Liver (tissue), 9 donors: ENCODE measurements around the gene BSDC1. TPM values are rescaled to one million over a fixed set of nuclear protein-coding genes. Genes with fewer than 3 reads are reported as not detected.
"Not testable (repeated sequence)": the region's sequence is repeated elsewhere in the genome, so short reads cannot be mapped to it uniquely, and the experiment has no call there.

Experiments used
- DNase-seq: peaks from one replicate; pipeline ENCODE4 v3.0.0-alpha.2; 2017; ENCODE audit warnings: low spot score
- H3K27ac ChIP-seq, 2 donors: one replicate each; pipeline ENCODE4 v1.7.0; 2013; ENCODE audit warnings: inconsistent platforms in 2 of 2, low read length in 2 of 2, control low read depth in 1 of 2, low read depth in 1 of 2, mild to moderate bottlenecking in 1 of 2
- H3K27me3 ChIP-seq, 4 donors: one replicate each; pipeline versions ENCODE4 v1.6.1 to v1.7.0; 2013; ENCODE audit warnings: low read length in 3 of 4, inconsistent platforms in 1 of 4, mild to moderate bottlenecking in 1 of 4, moderate library complexity in 1 of 4; ENCODE audit not compliant: control insufficient read depth in 4 of 4, insufficient read depth in 4 of 4
- H3K36me3 ChIP-seq, 4 donors: one replicate each; pipeline versions ENCODE4 v1.6.1 to v1.7.0; 2013; ENCODE audit warnings: low read length in 3 of 4, mild to moderate bottlenecking in 3 of 4, low read depth in 1 of 4, moderate library complexity in 1 of 4; ENCODE audit not compliant: control insufficient read depth in 4 of 4, insufficient read depth in 3 of 4
- H3K4me1 ChIP-seq, 4 donors: one replicate each; pipeline versions ENCODE4 v1.6.1 to v1.7.0; 2013; ENCODE audit warnings: low read length in 3 of 4, mild to moderate bottlenecking in 3 of 4, moderate library complexity in 1 of 4; ENCODE audit not compliant: control insufficient read depth in 4 of 4, insufficient read depth in 4 of 4
- H3K4me3 ChIP-seq, 3 donors: one replicate each; pipeline versions ENCODE4 v1.6.1 to v1.7.0; 2013; ENCODE audit warnings: low read length in 3 of 3, control low read depth in 1 of 3, low read depth in 1 of 3, mild to moderate bottlenecking in 1 of 3
- H3K9ac ChIP-seq, 2 donors: one replicate each; pipeline ENCODE4 v1.7.0; 2013; ENCODE audit warnings: low read length in 2 of 2, mild to moderate bottlenecking in 2 of 2, moderate library complexity in 2 of 2, control low read depth in 1 of 2, low read depth in 1 of 2
- H3K9me3 ChIP-seq, 4 donors: one replicate each; pipeline versions ENCODE4 v1.6.1 to v1.7.0; 2013; ENCODE audit warnings: low read length in 3 of 4; ENCODE audit not compliant: control insufficient read depth in 4 of 4
- EGR1 ChIP-seq, 2 donors: IDR thresholded peaks; 2 replicates each; pipeline ENCODE4 v1.6.1; 2016 to 2018; ENCODE audit warnings: antibody characterized with exemption in 2 of 2, low read depth in 2 of 2
- FOXA1 ChIP-seq: IDR thresholded peaks from 2 replicates; pipeline ENCODE4 v1.6.1; 2016; ENCODE audit warnings: antibody characterized with exemption
- FOXA2 ChIP-seq: IDR thresholded peaks from 2 replicates; pipeline ENCODE4 v1.6.1; 2016; ENCODE audit warnings: antibody characterized with exemption
- GABPA ChIP-seq, 2 donors: IDR thresholded peaks in 1 of 2; conservative IDR thresholded peaks in 1 of 2; 2 replicates each; pipeline ENCODE4 v1.6.1; 2016; ENCODE audit warnings: antibody characterized with exemption in 2 of 2, mild to moderate bottlenecking in 1 of 2, moderate library complexity in 1 of 2
- HNF4A ChIP-seq, 2 donors: conservative IDR thresholded peaks; 2 replicates each; pipeline ENCODE4 v1.6.1; 2016; ENCODE audit warnings: antibody characterized with exemption in 2 of 2, mild to moderate bottlenecking in 2 of 2
- HNF4G ChIP-seq: IDR thresholded peaks from 2 replicates; pipeline ENCODE4 v1.6.1; 2016; ENCODE audit warnings: antibody characterized with exemption
- JUND ChIP-seq, 2 donors: IDR thresholded peaks; 2 replicates each; pipeline ENCODE4 v1.6.1; 2016; ENCODE audit warnings: antibody characterized with exemption in 2 of 2
- NR2F2 ChIP-seq: IDR thresholded peaks from 2 replicates; pipeline ENCODE4 v1.6.1; 2016; ENCODE audit warnings: antibody characterized with exemption
- RAD21 ChIP-seq, 2 donors: IDR thresholded peaks; 2 replicates each; pipeline ENCODE4 v1.6.1; 2016; ENCODE audit warnings: antibody characterized with exemption in 2 of 2, mild to moderate bottlenecking in 2 of 2
- RXRA ChIP-seq, 2 donors: IDR thresholded peaks; 2 replicates each; pipeline ENCODE4 v1.6.1; 2017 to 2018; ENCODE audit warnings: antibody characterized with exemption in 2 of 2, mild to moderate bottlenecking in 1 of 2
- SP1 ChIP-seq: IDR thresholded peaks from 2 replicates; pipeline ENCODE4 v1.6.1; 2018; ENCODE audit warnings: antibody characterized with exemption, mild to moderate bottlenecking
- TAF1 ChIP-seq: conservative IDR thresholded peaks from 2 replicates; pipeline ENCODE4 v1.6.1; 2016; ENCODE audit warnings: antibody characterized with exemption, mild to moderate bottlenecking
- YY1 ChIP-seq: IDR thresholded peaks from 2 replicates; pipeline ENCODE4 v1.6.1; 2016; ENCODE audit warnings: antibody characterized with exemption, mild to moderate bottlenecking
- WGBS: extraction: QIAGEN DNeasy Blood & Tissue Kit; methylation state at CpG from one replicate; pipeline ENCODE4 v1.1.7; 2013; 5-methylcytosine and 5-hydroxymethylcytosine counted together
- polyA plus RNA-seq, 2 donors: library from polyadenylated mRNA; stranded (reverse) in 1 of 2; unstranded in 1 of 2; fragments of 200-250 nt in 1 of 2; fragments of >200 nt in 1 of 2; fragmentation: Nextera tagmentation in 1 of 2; extraction: Ambion mirVana in 1 of 2; gene quantifications; one replicate each; pipeline versions ENCODE4 v1.2.1 to v1.2.3, GENCODE V29; 2013 to 2015
- total RNA-seq, 2 donors: library from RNA; depleted of rRNA; stranded (reverse); fragments of >200 nt; gene quantifications; one replicate each; pipeline ENCODE4 v1.2.3, GENCODE V29; 2014
- TF ChIP-seq, protein P1 (sequence below): IDR thresholded peaks from 2 replicates; pipeline ENCODE4 v1.6.1; 2016; ENCODE audit warnings: antibody characterized with exemption
- TF ChIP-seq, protein P2 (sequence below): IDR thresholded peaks from 2 replicates; pipeline ENCODE4 v1.6.1; 2016; ENCODE audit warnings: antibody characterized with exemption
- TF ChIP-seq, protein P3 (sequence below): IDR thresholded peaks from 2 replicates; pipeline ENCODE4 v1.6.1; 2016; ENCODE audit warnings: antibody characterized with exemption, mild to moderate bottlenecking
- TF ChIP-seq, protein P4 (sequence below): fragments of 150-350 bp; IDR thresholded peaks from 2 replicates; pipeline ENCODE4 v1.5.1; 2017; ENCODE audit warnings: improper control_type of control experiment, low read depth, low read length; ENCODE audit not compliant: missing input control
- donor health status: healthy.
- donor health status: healthy.
- donor health status: healthy.
- donor health status: healthy.
- donor health status: healthy.

BSDC1 gene
- total and polyA plus RNA-seq, 4 donors = 40.0 to 65.9 (median 52.0) TPM

DNA sequence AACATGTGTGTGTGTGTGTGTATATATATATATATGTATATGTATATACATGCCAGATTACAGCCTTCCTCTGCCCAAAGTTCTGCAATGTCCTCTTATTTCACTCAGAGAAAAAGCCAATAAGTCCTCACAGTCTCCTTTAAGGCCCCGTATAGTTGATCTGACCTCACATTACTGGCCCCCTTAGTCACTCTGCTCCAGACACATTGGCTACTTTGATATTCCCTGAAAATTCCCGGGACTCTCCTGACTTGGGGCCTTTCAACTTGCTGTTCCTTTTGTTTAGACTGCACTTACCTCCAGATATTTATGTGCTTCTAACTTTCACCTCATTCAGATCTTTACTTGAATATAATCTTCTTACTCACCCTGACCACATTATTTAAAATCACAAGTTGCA lies 4.2 kb upstream of the BSDC1 start:
- H3K9me3 ChIP-seq = no peaks in the 10 kb centered on the region
- H3K4me1 ChIP-seq = peaks cover 2 to 10% (median 3%) of the 10 kb centered on the region in 4 donors
- H3K4me3 ChIP-seq = no peak overlapping the region
- H3K27ac ChIP-seq = no peak overlapping the region
- peaks cover 0 to 1% (median 0%) of the 10 kb centered on the region in 4 donors for H3K36me3 ChIP-seq
- TF ChIP-seq GABPA (IDR thresholded peaks at IDR 0.05 in 1 of 2, conservative IDR thresholded peaks at IDR 0.05 in 1 of 2) (no peak), RXRA (IDR thresholded peaks at IDR 0.05) (no peak), HNF4G (no peak), JUND (IDR thresholded peaks at IDR 0.05) (no peak), RAD21 (IDR thresholded peaks at IDR 0.05) (no peak)
- TF ChIP-seq, protein P1, sequence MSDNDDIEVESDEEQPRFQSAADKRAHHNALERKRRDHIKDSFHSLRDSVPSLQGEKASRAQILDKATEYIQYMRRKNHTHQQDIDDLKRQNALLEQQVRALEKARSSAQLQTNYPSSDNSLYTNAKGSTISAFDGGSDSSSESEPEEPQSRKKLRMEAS = no peak
- H3K27me3 ChIP-seq = no peaks in the 10 kb centered on the region
- 84% methylated on average over 2 of the region's 2 CpGs for WGBS
- no peak overlapping the region for H3K9ac ChIP-seq
- DNase-seq = no peak

DNA sequence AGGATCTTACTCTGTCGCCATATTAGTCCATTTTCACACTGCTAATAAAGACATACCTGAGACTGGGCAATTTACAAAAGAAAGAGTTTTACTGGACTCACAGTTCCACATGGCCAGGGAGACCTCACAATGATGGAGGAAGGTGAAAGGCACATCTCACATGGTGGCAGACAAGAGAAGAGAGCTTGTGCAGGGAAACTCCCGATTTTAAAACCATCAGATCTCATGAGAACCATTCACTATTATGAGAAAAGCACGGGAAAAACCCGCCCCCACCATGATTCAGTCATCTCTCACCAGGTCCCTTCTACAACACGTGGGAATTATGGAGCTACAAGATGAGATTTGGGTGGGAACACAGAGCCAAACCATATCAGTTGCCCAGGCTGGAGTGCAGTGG lies 2.3 kb upstream of the BSDC1 start:
- H3K9me3 ChIP-seq, H3K9ac ChIP-seq, H3K27ac ChIP-seq, DNase-seq, H3K4me3 ChIP-seq, H3K36me3 ChIP-seq, H3K27me3 ChIP-seq: not testable (repeated sequence)
- WGBS = 96% methylated on average over 5 of the region's 5 CpGs
- H3K4me1 ChIP-seq = peaks cover 5 to 22% (median 15%) of the 10 kb centered on the region in 4 donors

DNA sequence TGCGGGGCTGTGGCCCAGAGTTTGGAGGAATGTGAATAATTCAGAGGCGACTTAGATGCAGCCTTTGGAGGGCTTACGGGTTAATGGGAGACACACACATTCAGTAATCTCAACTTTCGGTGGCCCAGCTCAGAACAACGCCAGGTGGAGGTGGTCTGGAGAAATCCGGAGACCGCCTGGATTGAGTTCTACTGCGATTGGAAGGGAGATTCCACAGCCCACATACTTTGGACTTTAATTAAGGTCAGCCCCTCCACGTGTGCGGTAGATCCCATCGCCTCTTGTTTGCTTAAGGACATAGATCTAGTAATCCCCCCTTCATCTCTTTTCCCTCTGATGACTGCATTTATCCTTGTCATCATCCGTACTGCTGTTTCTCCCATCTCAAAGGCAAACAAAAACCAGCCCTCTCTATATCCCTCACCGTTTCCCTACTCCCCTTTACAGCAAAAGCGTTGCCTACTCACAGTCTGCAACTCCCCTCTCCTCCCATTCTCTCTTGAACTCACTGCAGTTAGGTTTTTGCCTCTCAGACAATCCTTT lies 720 bp upstream of the BSDC1 start:
- no peak for DNase-seq
- H3K27me3 ChIP-seq = no peaks in the 10 kb centered on the region
- H3K4me1 ChIP-seq = peaks cover 3 to 22% (median 17%) of the 10 kb centered on the region in 4 donors
- peaks cover 3 to 16% (median 8%) of the 10 kb centered on the region in 4 donors for H3K36me3 ChIP-seq
- peak overlapping the region; percentile 93 to 98 for H3K27ac ChIP-seq
- H3K9ac ChIP-seq = peak overlapping the region; percentile 76 to 92
- TF ChIP-seq, protein P2, sequence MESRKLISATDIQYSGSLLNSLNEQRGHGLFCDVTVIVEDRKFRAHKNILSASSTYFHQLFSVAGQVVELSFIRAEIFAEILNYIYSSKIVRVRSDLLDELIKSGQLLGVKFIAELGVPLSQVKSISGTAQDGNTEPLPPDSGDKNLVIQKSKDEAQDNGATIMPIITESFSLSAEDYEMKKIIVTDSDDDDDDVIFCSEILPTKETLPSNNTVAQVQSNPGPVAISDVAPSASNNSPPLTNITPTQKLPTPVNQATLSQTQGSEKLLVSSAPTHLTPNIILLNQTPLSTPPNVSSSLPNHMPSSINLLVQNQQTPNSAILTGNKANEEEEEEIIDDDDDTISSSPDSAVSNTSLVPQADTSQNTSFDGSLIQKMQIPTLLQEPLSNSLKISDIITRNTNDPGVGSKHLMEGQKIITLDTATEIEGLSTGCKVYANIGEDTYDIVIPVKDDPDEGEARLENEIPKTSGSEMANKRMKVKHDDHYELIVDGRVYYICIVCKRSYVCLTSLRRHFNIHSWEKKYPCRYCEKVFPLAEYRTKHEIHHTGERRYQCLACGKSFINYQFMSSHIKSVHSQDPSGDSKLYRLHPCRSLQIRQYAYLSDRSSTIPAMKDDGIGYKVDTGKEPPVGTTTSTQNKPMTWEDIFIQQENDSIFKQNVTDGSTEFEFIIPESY = no peak
- TF ChIP-seq HNF4A (conservative IDR thresholded peaks at IDR 0.05) (peak; percentile 2 to 14), NR2F2 (no peak), YY1 (no peak), EGR1 (IDR thresholded peaks at IDR 0.05; ENCODE audit: low read depth in 2 of 2) (no peak), JUND (IDR thresholded peaks at IDR 0.05) (no peak), GABPA (IDR thresholded peaks at IDR 0.05 in 1 of 2, conservative IDR thresholded peaks at IDR 0.05 in 1 of 2) (no peak), RXRA (IDR thresholded peaks at IDR 0.05) (no peak), RAD21 (IDR thresholded peaks at IDR 0.05) (no peak), SP1 (no peak), FOXA1 (no peak), HNF4G (no peak), TAF1 (peak; percentile 74), FOXA2 (peak; percentile 10)
- TF ChIP-seq, protein P3, sequence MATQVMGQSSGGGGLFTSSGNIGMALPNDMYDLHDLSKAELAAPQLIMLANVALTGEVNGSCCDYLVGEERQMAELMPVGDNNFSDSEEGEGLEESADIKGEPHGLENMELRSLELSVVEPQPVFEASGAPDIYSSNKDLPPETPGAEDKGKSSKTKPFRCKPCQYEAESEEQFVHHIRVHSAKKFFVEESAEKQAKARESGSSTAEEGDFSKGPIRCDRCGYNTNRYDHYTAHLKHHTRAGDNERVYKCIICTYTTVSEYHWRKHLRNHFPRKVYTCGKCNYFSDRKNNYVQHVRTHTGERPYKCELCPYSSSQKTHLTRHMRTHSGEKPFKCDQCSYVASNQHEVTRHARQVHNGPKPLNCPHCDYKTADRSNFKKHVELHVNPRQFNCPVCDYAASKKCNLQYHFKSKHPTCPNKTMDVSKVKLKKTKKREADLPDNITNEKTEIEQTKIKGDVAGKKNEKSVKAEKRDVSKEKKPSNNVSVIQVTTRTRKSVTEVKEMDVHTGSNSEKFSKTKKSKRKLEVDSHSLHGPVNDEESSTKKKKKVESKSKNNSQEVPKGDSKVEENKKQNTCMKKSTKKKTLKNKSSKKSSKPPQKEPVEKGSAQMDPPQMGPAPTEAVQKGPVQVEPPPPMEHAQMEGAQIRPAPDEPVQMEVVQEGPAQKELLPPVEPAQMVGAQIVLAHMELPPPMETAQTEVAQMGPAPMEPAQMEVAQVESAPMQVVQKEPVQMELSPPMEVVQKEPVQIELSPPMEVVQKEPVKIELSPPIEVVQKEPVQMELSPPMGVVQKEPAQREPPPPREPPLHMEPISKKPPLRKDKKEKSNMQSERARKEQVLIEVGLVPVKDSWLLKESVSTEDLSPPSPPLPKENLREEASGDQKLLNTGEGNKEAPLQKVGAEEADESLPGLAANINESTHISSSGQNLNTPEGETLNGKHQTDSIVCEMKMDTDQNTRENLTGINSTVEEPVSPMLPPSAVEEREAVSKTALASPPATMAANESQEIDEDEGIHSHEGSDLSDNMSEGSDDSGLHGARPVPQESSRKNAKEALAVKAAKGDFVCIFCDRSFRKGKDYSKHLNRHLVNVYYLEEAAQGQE = peak; percentile 90
- TF ChIP-seq, protein P1 = no peak
- TF ChIP-seq, protein P4, sequence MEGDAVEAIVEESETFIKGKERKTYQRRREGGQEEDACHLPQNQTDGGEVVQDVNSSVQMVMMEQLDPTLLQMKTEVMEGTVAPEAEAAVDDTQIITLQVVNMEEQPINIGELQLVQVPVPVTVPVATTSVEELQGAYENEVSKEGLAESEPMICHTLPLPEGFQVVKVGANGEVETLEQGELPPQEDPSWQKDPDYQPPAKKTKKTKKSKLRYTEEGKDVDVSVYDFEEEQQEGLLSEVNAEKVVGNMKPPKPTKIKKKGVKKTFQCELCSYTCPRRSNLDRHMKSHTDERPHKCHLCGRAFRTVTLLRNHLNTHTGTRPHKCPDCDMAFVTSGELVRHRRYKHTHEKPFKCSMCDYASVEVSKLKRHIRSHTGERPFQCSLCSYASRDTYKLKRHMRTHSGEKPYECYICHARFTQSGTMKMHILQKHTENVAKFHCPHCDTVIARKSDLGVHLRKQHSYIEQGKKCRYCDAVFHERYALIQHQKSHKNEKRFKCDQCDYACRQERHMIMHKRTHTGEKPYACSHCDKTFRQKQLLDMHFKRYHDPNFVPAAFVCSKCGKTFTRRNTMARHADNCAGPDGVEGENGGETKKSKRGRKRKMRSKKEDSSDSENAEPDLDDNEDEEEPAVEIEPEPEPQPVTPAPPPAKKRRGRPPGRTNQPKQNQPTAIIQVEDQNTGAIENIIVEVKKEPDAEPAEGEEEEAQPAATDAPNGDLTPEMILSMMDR = no peak
- H3K9me3 ChIP-seq = no peaks in the 10 kb centered on the region
- 1% methylated on average over 14 of the region's 14 CpGs for WGBS
- H3K4me3 ChIP-seq = peak overlapping the region; percentile 45 to 83 (median 51)
